Kidney (tissue), 14 donors: ENCODE results near the gene USP46. TPM values are rescaled to one million over a fixed set of nuclear protein-coding genes. Genes with fewer than 3 reads are reported as not detected.

Source experiments
- DNase-seq, 5 donors: peaks; one replicate each; pipeline ENCODE4 v3.0.0-alpha.2; 2013 to 2020
- FAIRE-seq: peaks from 2 replicates; lab custom pipeline; 2012; peaks lifted over from hg19 to GRCh38; lab: Jason Lieb, UNC
- H3K27ac ChIP-seq, 2 donors: one replicate each; pipeline ENCODE4 v1.7.0; 2013; ENCODE audit warnings: low read depth in 2 of 2, low read length in 2 of 2, inconsistent platforms in 1 of 2
- H3K27me3 ChIP-seq: one replicate; pipeline ENCODE4 v1.7.1; 2013; ENCODE audit warnings: low read length, inconsistent platforms; ENCODE audit not compliant: control insufficient read depth, insufficient read depth
- H3K36me3 ChIP-seq, 3 donors: one replicate each; pipeline versions ENCODE4 v1.7.0 to v1.7.1; 2013; ENCODE audit warnings: low read length in 3 of 3, control low read depth in 1 of 3, inconsistent platforms in 1 of 3; ENCODE audit not compliant: insufficient read depth in 3 of 3, control insufficient read depth in 2 of 3
- H3K4me1 ChIP-seq, 3 donors: one replicate each; pipeline versions ENCODE4 v1.7.0 to v1.7.1; 2013; ENCODE audit warnings: low read length in 3 of 3, inconsistent platforms in 1 of 3, low read depth in 1 of 3; ENCODE audit not compliant: control insufficient read depth in 2 of 3, insufficient read depth in 2 of 3
- H3K4me3 ChIP-seq, 3 donors: one replicate each; pipeline versions ENCODE4 v1.7.0 to v1.8.1; 2013; ENCODE audit warnings: low read length in 3 of 3, control low read depth in 1 of 3, inconsistent platforms in 1 of 3
- H3K9ac ChIP-seq, 3 donors: one replicate each; pipeline versions ENCODE4 v1.7.0 to v1.7.1; 2013; ENCODE audit warnings: low read length in 3 of 3, control low read depth in 1 of 3, inconsistent platforms in 1 of 3
- H3K9me3 ChIP-seq, 3 donors: one replicate each; pipeline versions ENCODE4 v1.7.0 to v1.7.1; 2013; ENCODE audit warnings: low read length in 3 of 3, control low read depth in 1 of 3, inconsistent platforms in 1 of 3; ENCODE audit not compliant: control insufficient read depth in 2 of 3, insufficient read depth in 1 of 3
- intact Hi-C: fragments of 100-400 bp; cut with DNase I; formaldehyde crosslinking; loops from one replicate; pipeline ENCODE4 v1.11.1; 2022
- polyA plus RNA-seq: library from polyadenylated mRNA; stranded (reverse); fragments of 350-450 nt; fragmentation: Illumina TruSeq; extraction: RNeasy Lipid Tissue Mini Kit (QIAGEN cat#74804); gene quantifications from one replicate; pipeline ENCODE4 v1.2.3, GENCODE V29; 2014; ENCODE audit warnings: low read depth, low replicate concordance; ENCODE audit not compliant: insufficient read depth
- total RNA-seq: library from RNA; stranded (reverse); fragmentation: NEBNext Ultra II Directional; extraction: Animal tissue kit (Norgen Biotek cat#: 25700); gene quantifications from one replicate; pipeline ENCODE4 v1.2.1, GENCODE V29; 2021
- TF ChIP-seq, protein P1 (sequence below): IDR thresholded peaks from 3 replicates; pipeline ENCODE4 v1.5.1; 2012; ENCODE audit warnings: mild to moderate bottlenecking, moderate library complexity, borderline replicate concordance; ENCODE audit not compliant: insufficient read depth; ENCODE audit errors: extremely low read depth
- donor health status: control.
- donor health status: control.
- donor health status: control.
- donor health status: control.
- donor health status: control.
- donor health status: DM: yes; HTN: yes; CAD: no.
- donor health status: Normal renal cell carcinoma (clear cell type).

Gene USP46
- total and polyA plus RNA-seq, 2 donors from 2014 or later, result 8.2 to 16.9 TPM

- no peak for FAIRE-seq
- intact Hi-C loops, result no loop called here
Measured at GRCh38 chr4:52618795-52619590, 40.1 kb downstream of the USP46 start.

DNA sequence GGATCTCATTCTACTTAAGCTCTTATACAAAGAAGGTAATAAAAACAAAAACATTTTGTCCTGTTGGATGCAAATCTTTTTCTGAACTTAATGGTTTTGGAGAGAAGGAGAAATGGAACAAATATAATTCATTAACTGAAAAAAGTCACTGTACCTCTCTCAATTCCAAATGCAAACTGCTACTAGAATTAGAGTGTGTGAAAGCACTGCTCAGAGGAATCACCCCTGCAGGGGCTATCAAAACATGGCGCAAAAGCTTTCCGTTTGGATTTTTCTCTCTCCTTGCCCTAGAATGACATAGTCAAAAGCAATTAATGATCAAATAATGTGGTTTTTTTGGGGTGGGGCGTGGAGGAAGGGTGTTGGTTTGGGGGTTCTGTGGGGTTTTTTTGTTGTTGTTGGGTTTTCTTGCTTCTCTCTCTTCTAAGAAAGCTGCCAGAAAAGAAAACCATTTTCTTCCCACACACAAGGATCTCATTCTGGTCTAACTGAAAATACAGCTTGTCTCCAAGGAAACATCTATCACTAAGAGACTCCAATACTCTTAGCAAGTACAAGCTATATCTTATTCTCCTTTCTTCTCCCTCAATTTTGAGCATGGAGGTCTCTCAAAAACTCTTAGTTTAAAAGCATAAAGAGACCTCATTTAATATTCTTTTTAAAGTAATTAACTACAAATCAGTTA is 41.6 kb downstream of the USP46 start:
- DNase-seq, result peak in 1 of 5 donors; percentile 43

More at GRCh38 chr4:52618795-52619590, 40.1 kb downstream of the USP46 start:
- TF ChIP-seq, protein P1, sequence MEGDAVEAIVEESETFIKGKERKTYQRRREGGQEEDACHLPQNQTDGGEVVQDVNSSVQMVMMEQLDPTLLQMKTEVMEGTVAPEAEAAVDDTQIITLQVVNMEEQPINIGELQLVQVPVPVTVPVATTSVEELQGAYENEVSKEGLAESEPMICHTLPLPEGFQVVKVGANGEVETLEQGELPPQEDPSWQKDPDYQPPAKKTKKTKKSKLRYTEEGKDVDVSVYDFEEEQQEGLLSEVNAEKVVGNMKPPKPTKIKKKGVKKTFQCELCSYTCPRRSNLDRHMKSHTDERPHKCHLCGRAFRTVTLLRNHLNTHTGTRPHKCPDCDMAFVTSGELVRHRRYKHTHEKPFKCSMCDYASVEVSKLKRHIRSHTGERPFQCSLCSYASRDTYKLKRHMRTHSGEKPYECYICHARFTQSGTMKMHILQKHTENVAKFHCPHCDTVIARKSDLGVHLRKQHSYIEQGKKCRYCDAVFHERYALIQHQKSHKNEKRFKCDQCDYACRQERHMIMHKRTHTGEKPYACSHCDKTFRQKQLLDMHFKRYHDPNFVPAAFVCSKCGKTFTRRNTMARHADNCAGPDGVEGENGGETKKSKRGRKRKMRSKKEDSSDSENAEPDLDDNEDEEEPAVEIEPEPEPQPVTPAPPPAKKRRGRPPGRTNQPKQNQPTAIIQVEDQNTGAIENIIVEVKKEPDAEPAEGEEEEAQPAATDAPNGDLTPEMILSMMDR, result no peak
- H3K27me3 ChIP-seq, result no peaks in the 10 kb centered on the region
- no peak for DNase-seq
- peaks cover 0 to 2% (median 0%) of the 10 kb centered on the region in 3 donors for H3K4me1 ChIP-seq
- no peak overlapping the region for H3K4me3 ChIP-seq
- peaks cover 0 to 3% (median 0%) of the 10 kb centered on the region in 3 donors for H3K36me3 ChIP-seq
- H3K9me3 ChIP-seq, result no peaks in the 10 kb centered on the region
- H3K9ac ChIP-seq, result no peak overlapping the region
- H3K27ac ChIP-seq, result no peak overlapping the region

GRCh38 chr4:52614241-52614640 is 44.9 kb downstream of the USP46 start:
- Histone ChIP-seq H3K36me3 (peaks cover 0 to 3% (median 0%) of the 10 kb centered on the region in 3 donors), H3K9ac (no peak overlapping the region), H3K9me3 (no peaks in the 10 kb centered on the region), H3K27me3 (no peaks in the 10 kb centered on the region), H3K27ac (no peak overlapping the region), H3K4me1 (peaks cover 0 to under 1% (median 0%) of the 10 kb centered on the region in 3 donors), H3K4me3 (no peak overlapping the region)
- FAIRE-seq (no peak), DNase-seq (no peak)
- intact Hi-C loops, result no loop called here
- TF ChIP-seq, protein P1, result no peak

More for the DNA sequence above, 41.6 kb downstream of the USP46 start:
- Histone ChIP-seq H3K27me3 (no peaks in the 10 kb centered on the region), H3K9me3 (no peaks in the 10 kb centered on the region), H3K9ac (no peak overlapping the region), H3K36me3 (no peaks in the 10 kb centered on the region), H3K27ac (no peak overlapping the region), H3K4me1 (peaks cover 0 to 2% (median 0%) of the 10 kb centered on the region in 3 donors), H3K4me3 (no peak overlapping the region)
- intact Hi-C loops, result no loop called here
- no peak for FAIRE-seq
- TF ChIP-seq, protein P1, result no peak
